GM12878 (cell line): Measurements from ENCODE around the gene NCL. TPM values are rescaled to one million over a fixed set of nuclear protein-coding genes. Genes with fewer than 3 reads are reported as not detected.

Experiments
- ATAC-seq: fragments of 200-7000 bp; cut with Tn5 transposase; 3 replicates; pipeline ENCODE4 v1.9.1; 2020; ENCODE audit warnings: mild to moderate bottlenecking, moderate library complexity
- BruUV-seq: library from RNA; stranded (reverse); fragments of 400-500 nt; replicated peaks from 2 replicates; lab custom pipeline; 2021; lab: Mats Ljungman, UMichigan
- CTCF ChIA-PET: fragments of 300-600 bp; sonication (Branson Sonifier 250); formaldehyde crosslinking; extraction: SDS; loops from one replicate; lab custom pipeline; 2021; ENCODE audit warnings: inconsistent platforms; lab: Yijun Ruan, JAX
- POLR2A ChIA-PET: fragments of 350-600 bp; formaldehyde crosslinking; extraction: SDS; loops from one replicate; lab custom pipeline; 2021; ENCODE audit warnings: inconsistent platforms; lab: Charles Lee
- RAD21 ChIA-PET: fragments of 300-600 bp; sonication (Branson Sonifier 250); formaldehyde crosslinking; loops from one replicate; lab custom pipeline; 2023; ENCODE audit warnings: antibody characterized with exemption; ENCODE audit not compliant: unreplicated experiment; lab: Charles Lee
- SMC1A ChIA-PET: fragments of 300-600 bp; sonication (Branson Sonifier 250); formaldehyde crosslinking; loops from one replicate; lab custom pipeline; 2023; ENCODE audit not compliant: unreplicated experiment, uncharacterized antibody; lab: Charles Lee
- DNase-seq: peaks from one replicate; pipeline ENCODE4 v3.0.0-alpha.2; 2011; ENCODE audit warnings: low read depth, low spot score
- FAIRE-seq: peaks from 3 replicates; lab custom pipeline; 2011; peaks lifted over from hg19 to GRCh38; lab: Jason Lieb, UNC
- H2AFZ ChIP-seq: 2 replicates; pipeline ENCODE4 v1.6.0; 2011; ENCODE audit warnings: low read depth, low read length, control low read depth; ENCODE audit not compliant: control insufficient read depth
- H3K27ac ChIP-seq: 2 replicates; pipeline ENCODE4 v1.5.1; 2011; ENCODE audit warnings: control low read depth; ENCODE audit not compliant: control insufficient read depth, insufficient read depth
- H3K27me3 ChIP-seq, 2 experiments: replicated peaks in 1 of 2; 2 replicates each; pipeline versions ENCODE4 v1.6.0 to v1.6.1; 2011; ENCODE audit warnings: low read length in 1 of 2; ENCODE audit not compliant: control insufficient read depth in 2 of 2, insufficient read depth in 2 of 2
- H3K36me3 ChIP-seq, 2 experiments: 2 replicates each; pipeline ENCODE4 v1.5.1; 2011; ENCODE audit warnings: low read length in 1 of 2; ENCODE audit not compliant: control insufficient read depth in 2 of 2, insufficient read depth in 2 of 2
- H3K4me1 ChIP-seq: 2 replicates; pipeline ENCODE4 v1.6.1; 2011; ENCODE audit warnings: mild to moderate bottlenecking, low read length, moderate library complexity, mixed read lengths; ENCODE audit not compliant: control insufficient read depth, insufficient read depth
- H3K4me2 ChIP-seq: 2 replicates; pipeline ENCODE4 v1.6.0; 2011; ENCODE audit warnings: control low read depth; ENCODE audit not compliant: control insufficient read depth, insufficient read depth
- H3K4me3 ChIP-seq: fragments of 200-600 bp; sonication (generic); 2 replicates; pipeline ENCODE4 v1.5.1; 2016
- H3K79me2 ChIP-seq: 2 replicates; pipeline ENCODE4 v1.6.0; 2011; ENCODE audit warnings: low read length; ENCODE audit not compliant: control insufficient read depth, insufficient read depth
- H3K9ac ChIP-seq: 2 replicates; pipeline ENCODE4 v1.8.0; 2011; ENCODE audit warnings: low read length, control low read depth, mixed read lengths; ENCODE audit not compliant: control insufficient read depth, insufficient read depth
- H3K9me3 ChIP-seq: replicated peaks from 3 replicates; pipeline ENCODE4 v1.5.1; 2011; ENCODE audit warnings: mild to moderate bottlenecking, low read length; ENCODE audit not compliant: control insufficient read depth, insufficient read depth
- H4K20me1 ChIP-seq: 2 replicates; pipeline ENCODE4 v1.6.0; 2011; ENCODE audit not compliant: control insufficient read depth, insufficient read depth
- ATF7 ChIP-seq: fragments of 450-650 bp; IDR thresholded peaks from 2 replicates; pipeline ENCODE4 v1.6.1; 2016; ENCODE audit warnings: low read depth, mild to moderate bottlenecking
- CHD4 ChIP-seq: fragments of 200-600 bp; sonication (generic); IDR thresholded peaks from 2 replicates; pipeline ENCODE4 v1.6.1; 2016; ENCODE audit warnings: mild to moderate bottlenecking
- E2F8 ChIP-seq: fragments of 450-650 bp; IDR thresholded peaks from 2 replicates; pipeline ENCODE4 v1.6.1; 2018; ENCODE audit warnings: mild to moderate bottlenecking, low read depth, moderate library complexity; ENCODE audit not compliant: partially characterized antibody
- GABPA ChIP-seq: IDR thresholded peaks from 2 replicates; pipeline ENCODE4 v1.6.1; 2014; ENCODE audit warnings: antibody characterized with exemption, low read depth, mild to moderate bottlenecking, inconsistent platforms
- HCFC1 ChIP-seq: fragments of 150-350 bp; IDR thresholded peaks from 2 replicates; pipeline ENCODE4 v1.6.1; 2014; ENCODE audit warnings: low read length
- HSF1 ChIP-seq: fragments of 150-350 bp; IDR thresholded peaks from 2 replicates; pipeline ENCODE4 v1.6.1; 2014; ENCODE audit warnings: mild to moderate bottlenecking, low read depth, low read length
- JUNB ChIP-seq: IDR thresholded peaks from 2 replicates; pipeline ENCODE4 v1.6.1; 2016; ENCODE audit warnings: antibody characterized with exemption, mild to moderate bottlenecking
- KDM1A ChIP-seq: fragments of 200-600 bp; sonication (generic); IDR thresholded peaks from 2 replicates; pipeline ENCODE4 v1.6.1; 2016; ENCODE audit warnings: borderline replicate concordance
- MTA2 ChIP-seq: fragments of 450-650 bp; IDR thresholded peaks from 2 replicates; pipeline ENCODE4 v1.6.1; 2016; ENCODE audit warnings: low read depth, mild to moderate bottlenecking, moderate library complexity
- PAX5 ChIP-seq: IDR thresholded peaks from 2 replicates; pipeline ENCODE4 v1.6.1; 2011; ENCODE audit warnings: low read depth, low read length, borderline replicate concordance
- REST ChIP-seq: IDR thresholded peaks from 2 replicates; pipeline ENCODE4 v1.6.1; 2012; ENCODE audit warnings: mild to moderate bottlenecking, low read depth, low read length
- SMARCA5 ChIP-seq: fragments of 450-650 bp; IDR thresholded peaks from 2 replicates; pipeline ENCODE4 v1.6.1; 2017; ENCODE audit warnings: mild to moderate bottlenecking
- ZBTB11 ChIP-seq: fragments of 450-650 bp; formaldehyde crosslinking; IDR thresholded peaks from 2 replicates; pipeline ENCODE4 v1.5.0; 2022; ENCODE audit warnings: mild to moderate bottlenecking, missing genetic modification characterization
- WGBS: methylation state at CpG from one replicate; pipeline ENCODE4 v1.1.6; 2016; ENCODE audit warnings: low lambda C conversion rate; ENCODE audit not compliant: insufficient replicate concordance, insufficient coverage; ENCODE audit errors: missing lambda C conversion rate; 5-methylcytosine and 5-hydroxymethylcytosine counted together
- in situ Hi-C: fragments of 300-500 bp; cut with MboI; formaldehyde crosslinking; loops from 9 replicates; pipeline ENCODE4 v1.14.3; 2018; ENCODE audit warnings: mixed read lengths
- intact Hi-C: fragments of 100-400 bp; cut with micrococcal nuclease; formaldehyde crosslinking; loops from one replicate; pipeline ENCODE4 v1.14.2; 2022; ENCODE audit not compliant: unreplicated experiment
- polyA plus RNA-seq, 11 experiments: library from polyadenylated mRNA; depleted of rRNA in 4 of 11; unstranded in 6 of 11; stranded (reverse) in 5 of 11; fragments of >200 nt; fragmentation: Nextera tagmentation in 4 of 11; fragmentation: Illumina TruSeq in 1 of 11; extraction: Ambion mirVana in 4 of 11; extraction: Trizol in 1 of 11; gene quantifications; 1 replicate in 1 of 11; 2 replicates in 10 of 11; pipeline versions ENCODE4 v1.2.1 to v1.2.3, GENCODE V29; 2011 to 2016; ENCODE audit warnings: inconsistent platforms in 2 of 11, missing spikeins in 2 of 11, low read depth in 1 of 11
- total RNA-seq, 4 experiments: library from RNA; depleted of rRNA in 3 of 4; stranded (reverse); fragments of >200 nt in 3 of 4; fragmentation: Illumina TruSeq in 1 of 4; extraction: Trizol in 1 of 4; gene quantifications; 2 replicates each; pipeline versions ENCODE4 v1.2.1 to v1.2.3, GENCODE V29; 2013 to 2021

NCL gene
- total and polyA plus RNA-seq, 10 of the 15 experiments (the other 5 are each of a cell fraction or from before 2014, with no cell fraction given), result 123 to 1,207 (median 529) TPM

GRCh38 chr2:231497651-231498050 is 33.4 kb upstream of the NCL start (continued):
- TF ChIP-seq ZBTB11, result no peak
- no peak for TF ChIP-seq HCFC1
- TF ChIP-seq E2F8, result no peak
- no peak for TF ChIP-seq CHD4
- no peak for TF ChIP-seq KDM1A
- no peak for TF ChIP-seq JUNB

GRCh38 chr2:231494669-231495068 is 30.4 kb upstream of the NCL start:
- RAD21 ChIA-PET, result no interaction called here
- DNase-seq (no peak), ATAC-seq (no peak), FAIRE-seq (no peak)
- Histone ChIP-seq H2AFZ (no peak overlapping the region), H3K27me3 (no peaks in the 10 kb centered on the region), H3K4me1 (peaks cover 5% of the 10 kb centered on the region; the same call in 1 of the 2 replicates), H3K9ac (no peak overlapping the region), H3K9me3 (no peaks in the 10 kb centered on the region), H3K4me3 (no peak overlapping the region), H4K20me1 (no peaks in the 10 kb centered on the region), H3K36me3 (no peaks in the 10 kb centered on the region), H3K4me2 (no peak overlapping the region), H3K79me2 (no peaks in the 10 kb centered on the region), H3K27ac (no peak overlapping the region)
- POLR2A ChIA-PET, result no interaction called here
- in situ Hi-C loops (no loop called here), intact Hi-C loops (no loop called here)
- no TSS peak for BruUV-seq
- CTCF ChIA-PET, result no interaction called here
- SMC1A ChIA-PET, result no interaction called here
- WGBS, result 59% methylated on average over 3 of the region's 3 CpGs
- TF ChIP-seq ATF7 (no peak), GABPA (no peak), CHD4 (no peak), HSF1 (no peak), PAX5 (no peak), SMARCA5 (no peak), REST (no peak), MTA2 (no peak)
